H1 (cell line): ENCODE results near the gene CTNNBL1. TPM values are rescaled to one million over a fixed set of nuclear protein-coding genes. Genes with fewer than 3 reads are reported as not detected.

ENCODE experiments used
- CTCF ChIA-PET: fragments of 300-600 bp; sonication (Branson Sonifier 250); formaldehyde crosslinking; loops from one replicate; lab custom pipeline; 2021; ENCODE audit not compliant: partially characterized antibody; lab: Charles Lee
- POLR2A ChIA-PET: fragments of 300-600 bp; sonication (Branson Sonifier 250); formaldehyde crosslinking; loops from one replicate; lab custom pipeline; 2021; ENCODE audit warnings: inconsistent platforms; ENCODE audit not compliant: partially characterized antibody; lab: Charles Lee
- DNase-seq, 2 experiments: peaks; one replicate each; pipeline versions ENCODE4 v3.0.0 to v3.0.0-alpha.2; 2010 to 2022; ENCODE audit warnings: low spot score in 2 of 2, low read depth in 1 of 2, mixed read lengths in 1 of 2
- FAIRE-seq: peaks from 2 replicates; lab custom pipeline; 2011; peaks lifted over from hg19 to GRCh38; lab: Jason Lieb, UNC
- H2AFZ ChIP-seq: 2 replicates; pipeline ENCODE4 v1.8.1; 2012; ENCODE audit warnings: low read length, inconsistent platforms
- H2AK5ac ChIP-seq: 2 replicates; pipeline ENCODE4 v1.6.1; 2013; ENCODE audit warnings: low read depth, low read length
- H2BK120ac ChIP-seq: replicated peaks from 2 replicates; pipeline ENCODE3; 2013; ENCODE audit warnings: low read depth, low read length, inconsistent platforms
- H2BK12ac ChIP-seq: 2 replicates; pipeline ENCODE4 v1.6.1; 2013; ENCODE audit warnings: low read depth, low read length
- H2BK15ac ChIP-seq: 2 replicates; pipeline ENCODE4 v1.6.1; 2013; ENCODE audit warnings: low read length
- H2BK20ac ChIP-seq: 2 replicates; pipeline ENCODE4 v1.6.1; 2013; ENCODE audit warnings: low read length
- H2BK5ac ChIP-seq: 2 replicates; pipeline ENCODE4 v1.6.1; 2013; ENCODE audit warnings: low read depth, low read length
- H3K14ac ChIP-seq: 2 replicates; pipeline ENCODE4 v1.6.1; 2013; ENCODE audit warnings: inconsistent platforms; ENCODE audit not compliant: insufficient read length
- H3K18ac ChIP-seq: 2 replicates; pipeline ENCODE4 v1.6.1; 2013; ENCODE audit warnings: low read length; ENCODE audit errors: extremely low read depth
- H3K23ac ChIP-seq: 2 replicates; pipeline ENCODE4 v1.6.1; 2013; ENCODE audit warnings: inconsistent platforms; ENCODE audit not compliant: insufficient read length
- H3K23me2 ChIP-seq: 2 replicates; pipeline ENCODE4 v1.6.1; 2013; ENCODE audit warnings: low read depth, low read length
- H3K27ac ChIP-seq: 2 replicates; pipeline ENCODE4 v1.6.1; 2011; ENCODE audit warnings: low read depth, low read length, inconsistent platforms
- H3K27me3 ChIP-seq, 4 experiments: replicated peaks in 1 of 4; 1 replicate in 1 of 4; 2 replicates in 3 of 4; pipeline versions ENCODE4 v1.6.1 to v1.8.1; 2011 to 2013; ENCODE audit warnings: low read length in 3 of 4, mild to moderate bottlenecking in 3 of 4, inconsistent platforms in 2 of 4, mixed read lengths in 2 of 4, moderate library complexity in 1 of 4; ENCODE audit not compliant: control insufficient read depth in 3 of 4, insufficient read depth in 3 of 4; ENCODE audit errors: extremely low read depth in 1 of 4
- H3K36me3 ChIP-seq, 4 experiments: 2 replicates each; pipeline versions ENCODE4 v1.6.1 to v1.8.1; 2011 to 2013; ENCODE audit warnings: mild to moderate bottlenecking in 4 of 4, low read length in 3 of 4, moderate library complexity in 2 of 4, control low read depth in 1 of 4, inconsistent platforms in 1 of 4; ENCODE audit not compliant: insufficient read depth in 4 of 4, control insufficient read depth in 2 of 4
- H3K4ac ChIP-seq: replicated peaks from 2 replicates; pipeline ENCODE3; 2013; ENCODE audit warnings: low read length, low read depth, mixed read lengths, inconsistent platforms; ENCODE audit not compliant: insufficient read length
- H3K4me1 ChIP-seq, 4 experiments: replicated peaks in 1 of 4; 1 replicate in 1 of 4; 2 replicates in 3 of 4; pipeline versions ENCODE4 v1.6.1 to v1.8.1; 2011 to 2013; ENCODE audit warnings: low read length in 3 of 4, inconsistent platforms in 2 of 4, mixed read lengths in 1 of 4; ENCODE audit not compliant: insufficient read depth in 4 of 4, control insufficient read depth in 3 of 4
- H3K4me2 ChIP-seq, 2 experiments: 2 replicates each; pipeline versions ENCODE4 v1.6.1 to v1.8.1; 2011 to 2013; ENCODE audit warnings: low read depth in 2 of 2, low read length in 2 of 2, control low read depth in 1 of 2, inconsistent platforms in 1 of 2, mild to moderate bottlenecking in 1 of 2; ENCODE audit not compliant: insufficient read depth in 1 of 2
- H3K4me3 ChIP-seq, 4 experiments: fragments of 200-600, 300-600 bp in 1 of 4; sonication (generic), shearing (Covaris generic), sonication (Bioruptor Twin) in 1 of 4; 2 replicates each; pipeline versions ENCODE4 v1.5.1 to v1.8.1; 2011 to 2016; ENCODE audit warnings: low read length in 4 of 4, low read depth in 3 of 4, control low read depth in 2 of 4, inconsistent platforms in 2 of 4, mild to moderate bottlenecking in 2 of 4, mixed read lengths in 1 of 4, moderate library complexity in 1 of 4; ENCODE audit not compliant: insufficient read depth in 2 of 4; ENCODE audit errors: extremely low read depth in 1 of 4
- H3K56ac ChIP-seq: replicated peaks from 2 replicates; pipeline ENCODE3; 2013; ENCODE audit warnings: low read depth, mild to moderate bottlenecking, mixed read lengths, low read length, inconsistent platforms; ENCODE audit not compliant: insufficient read length
- H3K79me1 ChIP-seq: 2 replicates; pipeline ENCODE4 v1.6.1; 2013; ENCODE audit warnings: low read depth, low read length, control low read depth
- H3K79me2 ChIP-seq, 2 experiments: 2 replicates each; pipeline versions ENCODE4 v1.6.1 to v1.8.1; 2012 to 2013; ENCODE audit warnings: low read length in 2 of 2, mild to moderate bottlenecking in 2 of 2, inconsistent platforms in 1 of 2; ENCODE audit not compliant: insufficient read depth in 2 of 2, control insufficient read depth in 1 of 2
- H3K9ac ChIP-seq, 4 experiments: replicated peaks in 1 of 4; 1 replicate in 1 of 4; 2 replicates in 3 of 4; pipeline versions ENCODE4 v1.6.1 to v1.8.1; 2011 to 2013; ENCODE audit warnings: low read depth in 3 of 4, low read length in 3 of 4, control low read depth in 2 of 4, mild to moderate bottlenecking in 2 of 4, moderate library complexity in 2 of 4, inconsistent platforms in 1 of 4; ENCODE audit errors: extremely low read depth in 1 of 4
- H3K9me3 ChIP-seq, 2 experiments: 2 replicates each; pipeline versions ENCODE4 v1.6.1 to v1.8.1; 2012 to 2013; ENCODE audit warnings: mild to moderate bottlenecking in 2 of 2, moderate library complexity in 2 of 2, control low read depth in 1 of 2, inconsistent platforms in 1 of 2, low read depth in 1 of 2, low read length in 1 of 2, mixed read lengths in 1 of 2; ENCODE audit not compliant: insufficient read depth in 2 of 2
- H4K20me1 ChIP-seq, 2 experiments: replicated peaks in 1 of 2; 2 replicates each; pipeline versions ENCODE3 to v1.8.1; 2011 to 2013; ENCODE audit warnings: inconsistent platforms in 2 of 2, low read length in 2 of 2, mild to moderate bottlenecking in 1 of 2; ENCODE audit not compliant: insufficient read depth in 2 of 2, control insufficient read depth in 1 of 2
- H4K5ac ChIP-seq: 2 replicates; pipeline ENCODE4 v1.6.1; 2013; ENCODE audit warnings: low read length, low read depth, mixed read lengths, inconsistent platforms; ENCODE audit not compliant: insufficient read length
- H4K8ac ChIP-seq: 2 replicates; pipeline ENCODE4 v1.8.0; 2013; ENCODE audit warnings: mild to moderate bottlenecking, moderate library complexity, low read length, inconsistent platforms; ENCODE audit not compliant: insufficient read depth; ENCODE audit errors: extremely low read depth
- H4K91ac ChIP-seq: replicated peaks from 2 replicates; pipeline ENCODE3; 2013; ENCODE audit warnings: low read length, mixed read lengths, inconsistent platforms; ENCODE audit not compliant: insufficient read length
- FOSL1 ChIP-seq: IDR thresholded peaks from 2 replicates; pipeline ENCODE4 v1.6.1; 2011; ENCODE audit warnings: mild to moderate bottlenecking, low read depth, low read length, moderate library complexity; ENCODE audit not compliant: insufficient read depth
- GABPA ChIP-seq: IDR thresholded peaks from 2 replicates; pipeline ENCODE4 v1.6.1; 2011; ENCODE audit warnings: mild to moderate bottlenecking, low read length, moderate library complexity, borderline replicate concordance; ENCODE audit not compliant: insufficient read depth
- JUN ChIP-seq: IDR thresholded peaks from 2 replicates; pipeline ENCODE4 v1.6.1; 2011; ENCODE audit warnings: low read depth, mild to moderate bottlenecking, improper control_type of control experiment, low read length
- PHF8 ChIP-seq: fragments of 200-600 bp; sonication (generic); conservative IDR thresholded peaks from 2 replicates; pipeline ENCODE4 v1.7.1; 2012; ENCODE audit warnings: low read depth, mild to moderate bottlenecking, inconsistent platforms, low read length, moderate library complexity
- POU5F1 ChIP-seq: IDR thresholded peaks from 2 replicates; pipeline ENCODE4 v1.6.1; 2011; ENCODE audit warnings: low read depth, mild to moderate bottlenecking, low read length, moderate library complexity
- SP2 ChIP-seq: IDR thresholded peaks from 2 replicates; pipeline ENCODE4 v1.6.1; 2012; ENCODE audit warnings: mild to moderate bottlenecking, low read length, inconsistent platforms
- SRF ChIP-seq: IDR thresholded peaks from 2 replicates; pipeline ENCODE4 v1.6.1; 2011; ENCODE audit warnings: mild to moderate bottlenecking, low read depth, low read length, moderate library complexity
- TAF1 ChIP-seq: IDR thresholded peaks from 2 replicates; pipeline ENCODE4 v1.6.1; 2011; ENCODE audit warnings: mild to moderate bottlenecking, low read depth, low read length
- TAF7 ChIP-seq: optimal IDR thresholded peaks from 2 replicates; pipeline ENCODE3; 2011; ENCODE audit warnings: low read depth, mild to moderate bottlenecking, inconsistent platforms, low read length, moderate library complexity, borderline replicate concordance
- TBP ChIP-seq: IDR thresholded peaks from 2 replicates; pipeline ENCODE4 v1.6.1; 2011; ENCODE audit warnings: low read depth, low read length, improper control_type of control experiment
- WGBS, 2 experiments: shearing (Covaris generic) in 1 of 2; methylation state at CpG; one replicate each; pipeline versions ENCODE4 v1.1.6 to v1.1.7; 2013 to 2015; ENCODE audit warnings: low lambda C conversion rate in 2 of 2, mixed read lengths in 2 of 2, inconsistent platforms in 1 of 2, low coverage in 1 of 2, missing lambda C conversion rate in 1 of 2; ENCODE audit not compliant: insufficient replicate concordance in 2 of 2, insufficient coverage in 1 of 2, insufficient read length in 1 of 2; ENCODE audit errors: extremely low coverage in 1 of 2, missing lambda C conversion rate in 1 of 2; 5-methylcytosine and 5-hydroxymethylcytosine counted together
- polyA plus RNA-seq, 7 experiments: library from polyadenylated mRNA; depleted of rRNA in 3 of 7; stranded (reverse) in 5 of 7; unstranded in 2 of 7; fragments of >200 nt in 5 of 7; fragments of 200-250 nt in 2 of 7; gene quantifications; 1 replicate in 5 of 7; 2 replicates in 1 of 7; 4 replicates in 1 of 7; pipeline versions ENCODE4 v1.2.1 to v1.2.3, GENCODE V29; 2011 to 2013; ENCODE audit warnings: missing spikeins in 2 of 7, mixed read lengths in 2 of 7
- total RNA-seq: library from RNA; stranded (reverse); fragmentation: NEBNext Ultra II Directional; extraction: Animal tissue kit (Norgen Biotek cat#: 25700); gene quantifications from 2 replicates; pipeline ENCODE4 v1.2.1, GENCODE V29; 2021
- TF ChIP-seq, protein P1 (sequence below): IDR thresholded peaks from 2 replicates; pipeline ENCODE4 v1.6.1; 2011; ENCODE audit warnings: low read length, improper control_type of control experiment
- TF ChIP-seq, protein P2 (sequence below): IDR thresholded peaks from 2 replicates; pipeline ENCODE4 v1.6.1; 2011; ENCODE audit warnings: low read depth, mild to moderate bottlenecking, low read length; ENCODE audit not compliant: insufficient read depth

The CTNNBL1 gene
- total and polyA plus RNA-seq, 2 of the 8 experiments (the other 6 are each of a cell fraction or from before 2014, with no cell fraction given), result 19.6 to 81.6 TPM

DNA sequence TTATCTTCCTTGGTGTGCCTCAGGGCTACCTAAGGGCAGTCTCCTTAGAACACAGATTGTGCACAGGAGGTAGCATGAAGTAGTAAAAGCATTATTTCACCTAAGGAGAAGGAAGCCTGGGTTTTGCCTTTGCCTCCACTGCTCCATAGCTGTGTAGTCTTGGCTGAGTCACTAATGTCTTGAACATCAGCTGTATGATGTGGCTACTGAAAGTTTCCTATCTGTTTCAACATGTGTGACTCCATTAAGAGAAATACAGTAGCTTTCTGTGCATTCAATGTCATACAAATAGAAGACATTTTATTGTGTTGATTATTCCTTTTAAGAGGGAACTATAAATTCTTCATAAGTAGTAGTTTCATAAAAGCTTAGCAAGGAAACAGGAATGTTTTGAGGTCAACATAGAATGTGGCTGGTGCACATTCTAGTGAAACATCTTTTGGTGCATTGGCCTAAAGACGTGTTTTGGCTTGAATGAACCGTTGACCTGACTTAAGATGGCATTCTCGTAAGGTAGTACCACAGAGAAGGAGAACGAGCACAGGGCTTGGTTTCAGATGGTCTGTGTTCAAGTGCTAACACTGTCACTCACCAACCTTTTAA is 70.6 kb downstream of the CTNNBL1 start:
- Histone ChIP-seq H3K4me1 (no peaks in the 10 kb centered on the region), H3K36me3 (peaks cover 0 to 4% (median 0%) of the 10 kb centered on the region in 4 experiments; a peak in 3 of 8 replicates), H4K5ac (no peak overlapping the region), H3K27me3 (no peaks in the 10 kb centered on the region), H2BK120ac (no peak overlapping the region), H3K23ac (no peak overlapping the region), H4K20me1 (no peaks in the 10 kb centered on the region), H3K14ac (no peak overlapping the region), H3K4me2 (no peak overlapping the region), H3K79me1 (no peaks in the 10 kb centered on the region), H2AK5ac (no peak overlapping the region), H3K56ac (no peak overlapping the region), H2BK5ac (no peak overlapping the region), H3K9me3 (no peaks in the 10 kb centered on the region), H3K23me2 (no peaks in the 10 kb centered on the region), H4K8ac (no peak overlapping the region), H2BK15ac (no peak overlapping the region), H2BK20ac (no peak overlapping the region), H3K18ac (no peak overlapping the region), H3K4me3 (no peak overlapping the region), H2BK12ac (no peak overlapping the region), H3K9ac (no peak overlapping the region), H3K27ac (no peak overlapping the region), H2AFZ (no peak overlapping the region), H3K4ac (no peak overlapping the region), H4K91ac (no peak overlapping the region), H3K79me2 (no peaks in the 10 kb centered on the region)
- WGBS, 2 experiments, result 85% methylated on average over 4 of the region's 4 CpGs; no CpG with 5 or more reads in 1 of the 2 experiments
- POLR2A ChIA-PET, result interaction anchor here (0.5 kb wide), 1 partner anchor 186 kb away, joined by 3 read pairs; no protein-coding TSS in a partner anchor
- DNase-seq (no peak), FAIRE-seq (no peak)
- CTCF ChIA-PET, result interaction anchor here (0.6 to 1.8 kb wide), 4 partner anchors 9 to 200 kb away, joined by 3 to 4 read pairs (median 4); no protein-coding TSS in a partner anchor
- TF ChIP-seq JUN (no peak), TAF7 (no peak), PHF8 (no peak), SP2 (no peak), TBP (no peak), TAF1 (no peak), FOSL1 (no peak), GABPA (no peak), POU5F1 (no peak), SRF (no peak)
- TF ChIP-seq, protein P1, sequence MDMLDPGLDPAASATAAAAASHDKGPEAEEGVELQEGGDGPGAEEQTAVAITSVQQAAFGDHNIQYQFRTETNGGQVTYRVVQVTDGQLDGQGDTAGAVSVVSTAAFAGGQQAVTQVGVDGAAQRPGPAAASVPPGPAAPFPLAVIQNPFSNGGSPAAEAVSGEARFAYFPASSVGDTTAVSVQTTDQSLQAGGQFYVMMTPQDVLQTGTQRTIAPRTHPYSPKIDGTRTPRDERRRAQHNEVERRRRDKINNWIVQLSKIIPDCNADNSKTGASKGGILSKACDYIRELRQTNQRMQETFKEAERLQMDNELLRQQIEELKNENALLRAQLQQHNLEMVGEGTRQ, result no peak
- TF ChIP-seq, protein P2, sequence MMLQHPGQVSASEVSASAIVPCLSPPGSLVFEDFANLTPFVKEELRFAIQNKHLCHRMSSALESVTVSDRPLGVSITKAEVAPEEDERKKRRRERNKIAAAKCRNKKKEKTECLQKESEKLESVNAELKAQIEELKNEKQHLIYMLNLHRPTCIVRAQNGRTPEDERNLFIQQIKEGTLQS, result no peak
